SKM-1 treated with dmso at 0.1 percent for 144 hours (cell line): ENCODE measurements around the gene DLGAP1.
"Not testable (repeated sequence)": the region's sequence is repeated elsewhere in the genome, so short reads cannot be mapped to it uniquely, and the experiment has no call there.

ENCODE experiments used
- DNase-seq: peaks from one replicate; lab custom pipeline; 2025; ENCODE audit not compliant: unreplicated experiment; lab: John Stamatoyannopoulos, UW

Gene DLGAP1

DNA sequence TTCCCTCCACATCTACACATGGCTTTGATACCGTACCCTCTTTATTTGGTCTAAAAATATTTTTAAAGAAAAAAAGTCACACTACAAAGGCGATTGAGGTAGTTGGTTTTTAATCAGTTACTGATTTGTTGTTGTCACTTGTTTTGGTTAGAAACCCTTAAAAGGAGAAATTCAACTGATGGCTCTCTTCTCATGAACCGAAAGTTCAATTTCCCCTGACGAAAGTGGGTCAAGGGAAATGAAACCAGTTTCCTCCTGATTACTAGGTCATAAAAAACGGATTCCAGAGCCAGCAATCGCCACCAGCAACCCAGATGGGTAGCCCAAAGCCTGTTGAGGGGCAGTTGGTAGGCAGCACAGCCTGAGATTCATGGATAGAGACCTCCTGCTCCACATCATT lies 63.2 kb downstream of the DLGAP1 start:
- DNase-seq, result no peak

- DNase-seq, result no peak
These were observed 69.2 kb downstream of the DLGAP1 start for GRCh38 chr18:4385876-4386275.

- DNase-seq, result no peak
These were observed 70.2 kb downstream of the DLGAP1 start for GRCh38 chr18:4384932-4385331.

GRCh38 chr18:4374564-4374963 lies 80.5 kb downstream of the DLGAP1 start:
- DNase-seq, result no peak

DNA sequence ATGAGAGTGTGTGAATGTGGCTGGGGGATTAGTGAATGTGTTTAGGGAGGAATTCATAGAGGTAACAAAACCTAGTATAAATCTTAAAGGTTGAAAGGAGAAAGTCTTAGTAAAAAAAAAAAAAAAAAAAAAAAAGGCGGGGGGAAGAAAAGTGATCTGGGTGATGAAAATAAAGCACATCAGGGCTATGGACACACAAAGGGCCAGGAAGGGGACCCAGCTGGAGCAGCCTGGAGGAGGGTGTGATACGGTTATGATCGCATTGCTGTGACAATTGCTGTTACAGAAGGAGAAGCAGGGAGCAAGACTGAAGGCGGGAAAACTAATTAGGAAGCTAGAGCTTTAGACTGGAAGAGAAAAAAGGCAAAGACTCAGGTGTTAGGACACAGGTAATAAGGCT lies 85.4 kb downstream of the DLGAP1 start:
- DNase-seq, result no peak

- no peak for DNase-seq
These were observed 94.8 kb downstream of the DLGAP1 start for GRCh38 chr18:4360221-4360715.

- no peak for DNase-seq
These were observed 96.5 kb downstream of the DLGAP1 start for GRCh38 chr18:4358618-4359017.

DNA sequence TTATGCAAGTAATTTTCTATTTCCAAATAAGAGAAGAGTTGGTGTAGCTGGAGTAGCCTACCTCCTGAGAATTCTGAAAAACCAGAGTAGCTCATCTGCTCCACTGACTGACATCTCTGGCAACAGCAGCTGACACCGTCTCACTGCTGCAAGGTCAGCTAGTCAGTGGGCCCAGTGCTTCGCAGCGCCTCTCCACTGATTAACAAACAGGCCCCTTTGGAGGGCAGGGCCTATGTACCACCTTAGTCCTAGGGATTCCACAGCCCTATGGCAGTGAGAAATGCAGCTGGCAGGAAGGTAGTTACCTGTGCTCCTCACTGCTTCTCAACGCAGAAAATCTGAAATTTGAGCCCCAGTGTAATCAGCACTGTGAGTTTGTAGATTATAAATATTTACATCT lies 97.5 kb downstream of the DLGAP1 start:
- DNase-seq, result no peak

- DNase-seq, result no peak
These were observed 98.2 kb downstream of the DLGAP1 start for GRCh38 chr18:4356929-4357328.

GRCh38 chr18:4353853-4354418 lies 101.2 kb downstream of the DLGAP1 start:
- DNase-seq, result no peak

DNA sequence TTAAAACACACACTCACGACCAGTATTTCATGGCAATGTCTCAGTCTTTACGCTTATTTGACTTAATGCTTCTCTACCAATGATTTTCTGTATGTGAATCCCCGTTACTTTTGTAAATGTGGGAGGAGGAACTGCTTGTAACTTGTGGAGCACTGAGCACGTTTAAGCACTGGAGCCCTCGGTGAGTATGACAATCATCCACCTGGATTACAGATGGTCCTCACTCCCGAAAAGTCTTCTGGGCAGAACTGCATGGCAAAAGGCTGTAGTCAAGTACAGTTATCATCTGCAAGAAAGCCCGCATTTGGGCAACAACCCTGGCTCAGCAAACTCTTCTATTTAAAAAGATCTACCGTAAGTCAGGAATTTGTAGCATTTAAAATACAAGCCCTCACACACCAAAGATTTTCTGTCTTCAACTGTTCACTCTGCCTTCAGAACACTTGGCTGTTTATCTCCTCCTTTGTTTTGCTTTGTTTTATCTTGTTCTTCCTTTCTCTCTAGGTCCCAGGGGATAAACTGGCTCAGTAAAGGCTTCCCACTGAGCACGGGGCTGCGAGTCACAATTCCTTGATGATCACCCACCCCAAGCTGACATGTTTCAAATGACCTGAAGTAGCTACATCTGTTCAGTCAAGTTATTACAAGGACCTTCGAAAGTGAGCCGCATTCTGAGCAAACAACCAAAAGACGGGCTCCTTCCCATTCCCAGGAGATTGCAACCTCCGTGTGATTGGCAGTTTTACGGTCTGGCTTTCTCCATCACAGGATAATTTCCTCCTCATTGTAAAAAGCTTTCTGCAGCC lies 102.2 kb downstream of the DLGAP1 start:
- no peak for DNase-seq

GRCh38 chr18:4351005-4351404 lies 104.1 kb downstream of the DLGAP1 start:
- no peak for DNase-seq

GRCh38 chr18:4335386-4335785 lies 119.7 kb downstream of the DLGAP1 start:
- DNase-seq, result no peak

DNA sequence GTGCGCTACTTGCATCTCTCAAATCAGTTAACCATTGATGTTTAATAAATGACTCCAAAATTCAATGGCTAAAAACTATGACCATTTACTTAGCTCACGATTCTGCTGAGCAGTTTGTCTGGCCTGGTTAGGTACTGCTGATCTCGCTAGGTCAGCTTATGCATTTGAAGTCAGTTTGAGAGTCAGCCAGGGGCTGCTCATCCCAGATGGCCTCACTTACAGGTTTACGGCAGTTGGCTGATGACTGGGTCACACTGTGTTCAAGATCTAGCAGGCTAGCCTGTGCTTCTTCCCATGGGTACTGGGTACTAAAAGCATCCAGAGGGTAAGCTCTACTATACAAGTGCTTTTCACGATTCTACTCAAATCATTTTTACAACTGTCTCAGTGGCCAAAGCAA lies 122.1 kb downstream of the DLGAP1 start:
- no peak for DNase-seq

- DNase-seq, result no peak
These were observed 135.1 kb downstream of the DLGAP1 start for GRCh38 chr18:4319738-4320677.

DNA sequence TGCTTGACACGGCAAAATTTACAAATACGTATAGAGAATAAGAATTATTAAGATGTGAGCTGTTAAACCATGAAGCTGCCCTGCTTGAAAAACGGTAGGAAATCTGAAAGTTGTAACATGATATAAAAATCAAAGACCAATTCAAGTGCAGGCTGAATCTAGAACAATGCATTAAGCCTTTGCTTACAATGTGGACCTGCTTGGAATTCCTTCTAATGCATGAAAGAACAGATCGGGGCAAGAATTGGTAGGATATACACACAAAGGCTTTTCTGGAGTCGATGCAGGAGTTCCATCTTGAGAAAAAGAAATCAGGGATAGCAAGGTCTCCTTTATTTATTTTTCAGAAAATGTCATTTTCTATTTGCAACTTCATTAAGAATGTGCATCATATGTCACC lies 136.8 kb downstream of the DLGAP1 start:
- no peak for DNase-seq

DNA sequence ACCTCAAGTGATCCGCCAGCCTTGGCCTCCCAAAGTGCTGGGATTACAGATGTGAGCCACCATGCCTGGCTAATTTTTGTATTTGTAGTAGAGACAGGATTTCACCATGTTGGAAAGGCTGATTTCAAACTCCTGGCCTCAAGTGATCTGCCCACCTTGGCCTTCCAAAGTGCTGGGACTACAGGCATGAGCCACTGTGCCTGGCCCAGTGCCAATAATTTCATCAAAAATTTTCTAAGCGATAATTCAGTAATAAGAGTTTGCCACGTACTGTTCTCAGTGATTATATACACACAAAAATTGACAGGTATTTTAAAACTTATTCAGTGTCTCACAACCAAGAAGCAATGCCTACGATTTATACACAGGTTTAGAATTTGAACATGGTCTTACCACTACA lies 143.2 kb downstream of the DLGAP1 start:
- DNase-seq, result not testable (repeated sequence)

GRCh38 chr18:4311136-4311535 lies 144.0 kb downstream of the DLGAP1 start:
- no peak for DNase-seq

DNA sequence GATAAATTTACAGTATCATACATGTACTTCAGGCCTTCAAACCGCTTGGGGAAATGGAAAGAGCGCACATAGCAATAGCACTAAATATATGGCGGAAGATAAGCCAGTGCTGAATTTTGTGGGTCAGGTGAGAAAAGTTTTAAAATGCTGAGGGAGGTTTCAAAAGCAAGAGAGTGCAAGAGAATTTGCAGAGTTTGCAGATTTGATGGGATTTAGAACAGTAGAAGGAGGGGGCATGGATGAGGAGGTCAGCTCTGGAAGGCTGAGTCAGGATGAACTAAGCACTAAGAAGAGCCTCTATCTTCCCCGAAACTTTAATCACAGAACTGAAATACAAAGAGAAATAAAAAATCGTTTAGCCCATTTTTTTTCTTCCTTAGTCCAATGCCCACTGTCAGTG lies 145.9 kb downstream of the DLGAP1 start:
- DNase-seq, result no peak

- no peak for DNase-seq
These were observed 146.5 kb downstream of the DLGAP1 start for GRCh38 chr18:4308576-4308975.

- DNase-seq, result no peak
These were observed 155.7 kb downstream of the DLGAP1 start for GRCh38 chr18:4299395-4299794.

DNA sequence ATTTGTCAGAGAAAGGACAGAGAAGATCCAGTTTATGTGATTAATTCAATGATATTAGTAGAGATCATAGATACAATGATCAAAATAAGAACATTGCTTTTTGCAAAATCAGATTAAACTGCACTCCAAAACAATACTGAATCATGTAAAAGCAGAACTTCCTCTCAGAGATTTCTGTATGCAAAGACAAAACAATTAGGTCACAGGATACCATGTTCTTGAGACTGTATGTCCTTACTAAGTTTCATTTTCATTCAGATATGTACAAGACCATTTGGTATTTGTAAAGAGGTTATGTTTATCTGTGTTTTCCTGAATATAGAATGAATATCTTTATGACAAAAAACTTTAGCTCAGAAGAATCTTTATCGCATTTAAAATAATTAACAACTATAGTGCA lies 161.8 kb downstream of the DLGAP1 start:
- DNase-seq, result no peak
